Keratinocyte (primary cell): Measurements from ENCODE around the gene CCDC158. TPM values are rescaled to one million over a fixed set of nuclear protein-coding genes. Genes with fewer than 3 reads are reported as not detected.

Source experiments
- DNase-seq: peaks from one replicate; pipeline ENCODE4 v3.0.0-alpha.2; 2011; ENCODE audit warnings: low read depth, missing footprints, low spot score
- FAIRE-seq: peaks from 2 replicates; lab custom pipeline; 2011; peaks lifted over from hg19 to GRCh38; lab: Jason Lieb, UNC
- H2AFZ ChIP-seq: 2 replicates; pipeline ENCODE4 v1.6.0; 2012; ENCODE audit warnings: low read length, control low read depth, inconsistent platforms; ENCODE audit not compliant: control insufficient read depth
- H3K27ac ChIP-seq: 2 replicates; pipeline ENCODE4 v1.5.1; 2011; ENCODE audit warnings: low read length; ENCODE audit not compliant: control insufficient read depth, insufficient read depth
- H3K27me3 ChIP-seq: 3 replicates; pipeline ENCODE4 v1.6.0; 2011; ENCODE audit warnings: low read length; ENCODE audit not compliant: control insufficient read depth, insufficient read depth; ENCODE audit errors: extremely low read depth
- H3K36me3 ChIP-seq, 2 experiments: 2 replicates in 1 of 2; 3 replicates in 1 of 2; pipeline ENCODE4 v1.5.1; 2011; ENCODE audit warnings: low read length in 2 of 2, mild to moderate bottlenecking in 1 of 2; ENCODE audit not compliant: control insufficient read depth in 2 of 2, insufficient read depth in 2 of 2; ENCODE audit errors: extremely low read depth in 1 of 2
- H3K4me1 ChIP-seq: 3 replicates; pipeline ENCODE4 v1.5.1; 2011; ENCODE audit warnings: low read length; ENCODE audit not compliant: control insufficient read depth, insufficient read depth; ENCODE audit errors: extremely low read depth
- H3K4me2 ChIP-seq: 3 replicates; pipeline ENCODE4 v1.6.0; 2011; ENCODE audit warnings: low read depth, low read length; ENCODE audit not compliant: control insufficient read depth, insufficient read depth; ENCODE audit errors: extremely low read depth
- H3K4me3 ChIP-seq, 3 experiments: fragments of 200-600 bp in 1 of 3; sonication (generic) in 1 of 3; 2 replicates in 2 of 3; 3 replicates in 1 of 3; pipeline ENCODE4 v1.5.1; 2011 to 2016; ENCODE audit warnings: low read length in 3 of 3, mild to moderate bottlenecking in 3 of 3, control low read depth in 2 of 3, inconsistent platforms in 1 of 3, low read depth in 1 of 3, mixed read lengths in 1 of 3, mixed run types in 1 of 3, moderate library complexity in 1 of 3; ENCODE audit not compliant: control insufficient read depth in 2 of 3, insufficient read depth in 2 of 3; ENCODE audit errors: extremely low read depth in 1 of 3
- H3K79me2 ChIP-seq: 2 replicates; pipeline ENCODE4 v1.6.0; 2012; ENCODE audit warnings: low read length; ENCODE audit not compliant: control insufficient read depth, insufficient read depth
- H3K9ac ChIP-seq: 3 replicates; pipeline ENCODE4 v1.6.0; 2011; ENCODE audit warnings: low read length; ENCODE audit not compliant: control insufficient read depth, insufficient read depth; ENCODE audit errors: extremely low read depth
- H3K9me1 ChIP-seq: 3 replicates; pipeline ENCODE4 v1.6.0; 2011; ENCODE audit warnings: low read length; ENCODE audit not compliant: control insufficient read depth, insufficient read depth; ENCODE audit errors: extremely low read depth
- H3K9me3 ChIP-seq: 2 replicates; pipeline ENCODE4 v1.5.1; 2012; ENCODE audit warnings: low read depth, low read length; ENCODE audit not compliant: control insufficient read depth
- H4K20me1 ChIP-seq: 3 replicates; pipeline ENCODE4 v1.6.0; 2011; ENCODE audit warnings: low read length; ENCODE audit not compliant: control insufficient read depth, insufficient read depth; ENCODE audit errors: extremely low read depth
- CTCF ChIP-seq, 3 experiments: IDR thresholded peaks in 1 of 3; conservative IDR thresholded peaks in 1 of 3; optimal IDR thresholded peaks in 1 of 3; 2 replicates in 2 of 3; 3 replicates in 1 of 3; pipeline versions ENCODE3 to v1.5.1; 2011; ENCODE audit warnings: low read length in 3 of 3, mild to moderate bottlenecking in 3 of 3, moderate library complexity in 2 of 3, control low read depth in 1 of 3, inconsistent platforms in 1 of 3; ENCODE audit not compliant: insufficient read depth in 2 of 3; ENCODE audit errors: extremely low read depth in 1 of 3
- EZH2 ChIP-seq: IDR thresholded peaks from one replicate; pipeline ENCODE4 v1.6.1; 2012; ENCODE audit warnings: inconsistent platforms, mild to moderate bottlenecking, low read length, moderate library complexity
- dilution Hi-C: fragments of 300-500 bp; cut with MboI; formaldehyde crosslinking; loops from one replicate; pipeline ENCODE4 v1.7.0; 2020; ENCODE audit warnings: low sequenced_read_pairs; ENCODE audit not compliant: extremely low pct_ligation_motif_present
- polyA plus RNA-seq, 5 experiments: library from polyadenylated mRNA; depleted of rRNA in 3 of 5; stranded (reverse) in 3 of 5; stranded (forward) in 1 of 5; unstranded in 1 of 5; fragments of >200 nt; gene quantifications; 1 replicate in 1 of 5; 2 replicates in 3 of 5; 3 replicates in 1 of 5; pipeline versions ENCODE4 v1.2.1 to v1.2.3, GENCODE V29; 2011 to 2012; ENCODE audit warnings: missing spikeins in 2 of 5, low read depth in 1 of 5, low replicate concordance in 1 of 5

The CCDC158 gene
- polyA plus RNA-seq, 1 donor (not counting 4 experiments of a cell fraction or from before 2014, with no cell fraction given) = not detected

DNA sequence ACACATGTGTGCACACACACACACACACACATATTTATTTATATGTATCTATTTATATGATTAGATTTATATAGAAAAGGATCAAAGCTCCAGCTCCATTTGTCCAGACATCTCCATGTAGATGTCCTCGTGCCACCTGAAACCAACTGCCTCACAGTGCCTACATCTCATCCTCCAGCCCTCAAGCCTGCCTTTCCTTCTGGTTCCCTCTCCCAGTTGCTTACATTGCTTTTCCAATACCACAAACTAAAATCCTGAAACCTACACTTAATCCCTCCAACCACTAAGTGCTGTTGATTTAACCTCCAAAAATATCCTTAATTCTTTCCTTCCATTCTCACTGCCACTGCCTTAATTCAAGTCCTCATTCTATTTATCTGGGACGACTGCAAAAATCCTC, 63.0 kb downstream of the CCDC158 start:
- TF ChIP-seq CTCF (optimal IDR thresholded peaks at IDR 0.05 in 1 of 3, IDR thresholded peaks at IDR 0.05 in 1 of 3, conservative IDR thresholded peaks at IDR 0.05 in 1 of 3; ENCODE audit: extremely low read depth in 1 of 3, insufficient read depth in 2 of 3, low read length in 3 of 3) = no peak
- TF ChIP-seq EZH2 = no peak
- Histone ChIP-seq H3K79me2 (no peaks in the 10 kb centered on the region), H3K4me3 (no peak overlapping the region), H3K27ac (no peak overlapping the region), H3K9ac (no peak overlapping the region), H2AFZ (no peak overlapping the region), H4K20me1 (no peaks in the 10 kb centered on the region), H3K4me1 (no peaks in the 10 kb centered on the region), H3K36me3 (no peaks in the 10 kb centered on the region), H3K27me3 (peaks cover 9% of the 10 kb centered on the region), H3K9me1 (no peaks in the 10 kb centered on the region), H3K4me2 (no peak overlapping the region), H3K9me3 (peaks cover 2% of the 10 kb centered on the region)
- FAIRE-seq (no peak), DNase-seq (no peak)
- dilution Hi-C loops = no loop called here

DNA sequence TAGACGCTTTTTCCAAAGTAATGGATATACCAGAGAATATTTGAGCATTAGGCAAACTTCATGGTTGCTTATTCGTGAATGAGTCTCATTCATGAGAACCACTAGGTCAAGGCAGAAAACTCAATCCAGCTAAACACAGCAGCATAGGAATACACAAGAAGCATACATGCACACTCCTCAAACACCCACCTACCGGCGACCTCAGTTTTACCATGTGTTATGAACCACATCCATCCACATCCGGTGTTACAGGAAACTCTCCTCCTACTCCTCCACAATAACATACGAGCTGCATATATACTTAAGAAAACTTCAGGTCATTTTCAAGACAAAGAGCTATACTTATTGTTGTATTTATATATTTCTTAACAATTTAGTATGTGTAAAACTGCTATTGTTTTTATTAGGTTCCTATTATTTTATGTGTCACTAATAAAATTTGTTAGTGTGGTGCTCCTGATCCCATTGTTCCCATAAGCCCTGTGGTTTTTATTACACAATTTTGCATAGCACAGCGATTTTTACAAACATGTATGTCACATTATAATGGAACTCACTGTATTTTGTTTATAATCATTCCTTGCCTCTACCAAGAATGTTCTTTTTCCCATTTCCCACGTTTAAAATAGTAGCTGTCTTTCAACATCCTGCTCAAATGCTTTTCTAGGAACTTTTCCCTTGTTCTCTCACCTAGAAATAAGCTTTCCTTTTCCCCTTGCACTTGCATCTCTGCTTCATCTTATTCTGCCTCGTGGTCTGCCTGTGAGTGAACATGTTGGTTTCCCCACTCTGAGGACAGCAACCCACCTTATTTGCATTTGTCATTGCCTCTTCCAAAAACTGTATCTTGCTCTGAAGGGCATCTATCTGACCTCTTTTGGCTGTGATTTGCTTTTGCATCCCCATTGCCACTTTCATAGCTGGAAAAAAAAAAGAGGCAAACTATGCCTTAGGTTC, 66.1 kb downstream of the CCDC158 start:
- H3K4me2 ChIP-seq = no peak overlapping the region
- H3K27me3 ChIP-seq = peaks cover 9% of the 10 kb centered on the region
- no peak overlapping the region for H3K27ac ChIP-seq
- dilution Hi-C loops = no loop called here
- H3K9me3 ChIP-seq = peaks cover under 1% of the 10 kb centered on the region
- FAIRE-seq (no peak), DNase-seq (no peak)
- TF ChIP-seq CTCF (optimal IDR thresholded peaks at IDR 0.05 in 1 of 3, IDR thresholded peaks at IDR 0.05 in 1 of 3, conservative IDR thresholded peaks at IDR 0.05 in 1 of 3; ENCODE audit: extremely low read depth in 1 of 3, insufficient read depth in 2 of 3, low read length in 3 of 3) = no peak
- no peak for TF ChIP-seq EZH2
- H3K4me3 ChIP-seq = no peak overlapping the region
- no peaks in the 10 kb centered on the region for H4K20me1 ChIP-seq
- no peak overlapping the region for H3K9ac ChIP-seq
- no peaks in the 10 kb centered on the region for H3K79me2 ChIP-seq
- H3K4me1 ChIP-seq = no peaks in the 10 kb centered on the region
- no peak overlapping the region for H2AFZ ChIP-seq
- no peaks in the 10 kb centered on the region for H3K9me1 ChIP-seq
- no peaks in the 10 kb centered on the region for H3K36me3 ChIP-seq
